ENCODE results near the gene KCNJ5.

DNA sequence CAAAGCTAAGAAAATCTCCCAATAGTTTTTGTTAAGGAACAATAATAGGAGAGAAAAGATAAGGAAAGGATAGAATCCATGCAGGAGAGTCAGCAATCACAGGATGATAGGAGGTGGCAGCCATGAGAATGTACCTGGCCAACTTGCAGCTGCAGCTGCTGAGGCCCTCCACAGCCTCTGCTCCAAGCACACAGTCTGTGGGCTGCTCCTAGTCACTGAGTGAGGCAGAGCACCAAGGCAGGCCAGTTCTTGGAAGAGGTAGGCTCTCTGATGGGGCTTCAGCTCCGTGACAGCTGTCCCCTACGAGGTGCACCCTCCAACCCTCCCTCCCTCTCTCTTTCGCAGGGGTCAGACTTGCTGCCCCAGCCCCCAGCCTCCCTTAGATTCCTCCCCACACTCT is 18.6 kb upstream of the KCNJ5 start:
- TF ChIP-seq POLR2AphosphoS5 (IDR thresholded peaks at IDR 0.05) (no peak), POLR2A (IDR thresholded peaks at IDR 0.05) (no peak)
- TF ChIP-seq, protein P1, sequence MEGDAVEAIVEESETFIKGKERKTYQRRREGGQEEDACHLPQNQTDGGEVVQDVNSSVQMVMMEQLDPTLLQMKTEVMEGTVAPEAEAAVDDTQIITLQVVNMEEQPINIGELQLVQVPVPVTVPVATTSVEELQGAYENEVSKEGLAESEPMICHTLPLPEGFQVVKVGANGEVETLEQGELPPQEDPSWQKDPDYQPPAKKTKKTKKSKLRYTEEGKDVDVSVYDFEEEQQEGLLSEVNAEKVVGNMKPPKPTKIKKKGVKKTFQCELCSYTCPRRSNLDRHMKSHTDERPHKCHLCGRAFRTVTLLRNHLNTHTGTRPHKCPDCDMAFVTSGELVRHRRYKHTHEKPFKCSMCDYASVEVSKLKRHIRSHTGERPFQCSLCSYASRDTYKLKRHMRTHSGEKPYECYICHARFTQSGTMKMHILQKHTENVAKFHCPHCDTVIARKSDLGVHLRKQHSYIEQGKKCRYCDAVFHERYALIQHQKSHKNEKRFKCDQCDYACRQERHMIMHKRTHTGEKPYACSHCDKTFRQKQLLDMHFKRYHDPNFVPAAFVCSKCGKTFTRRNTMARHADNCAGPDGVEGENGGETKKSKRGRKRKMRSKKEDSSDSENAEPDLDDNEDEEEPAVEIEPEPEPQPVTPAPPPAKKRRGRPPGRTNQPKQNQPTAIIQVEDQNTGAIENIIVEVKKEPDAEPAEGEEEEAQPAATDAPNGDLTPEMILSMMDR (IDR thresholded peaks at IDR 0.05), result no peak
